ENCODE measurements around the gene PHKA2.
"Not testable (repeated sequence)": the region's sequence is repeated elsewhere in the genome, so short reads cannot be mapped to it uniquely, and the experiment has no call there.

Gene PHKA2

GRCh38 chrX:18995221-18995620 is 11.3 kb upstream of the PHKA2 start:
- H3K9ac ChIP-seq (ENCODE audit: low read depth, low read length) = no peak overlapping the region
- peaks cover 16% of the 10 kb centered on the region for H3K4me1 ChIP-seq (ENCODE audit: insufficient read depth, low read length)
- no peaks in the 10 kb centered on the region for H3K36me3 ChIP-seq (ENCODE audit: insufficient read depth, low read length)

GRCh38 chrX:18994713-18995112 is 10.8 kb upstream of the PHKA2 start:
- Histone ChIP-seq H3K36me3 (ENCODE audit: insufficient read depth, low read length) (no peaks in the 10 kb centered on the region), H3K9ac (ENCODE audit: low read depth, low read length) (no peak overlapping the region), H3K4me1 (ENCODE audit: insufficient read depth, low read length) (peaks cover 15% of the 10 kb centered on the region), H3K9me3 (ENCODE audit: control insufficient read depth, insufficient read depth, low read length) (no peaks in the 10 kb centered on the region)

More at GRCh38 chrX:18995221-18995620, 11.3 kb upstream of the PHKA2 start:
- no peaks in the 10 kb centered on the region for H3K9me3 ChIP-seq (ENCODE audit: control insufficient read depth, insufficient read depth, low read length)

GRCh38 chrX:18992829-18993228 is 8.9 kb upstream of the PHKA2 start:
- no peaks in the 10 kb centered on the region for H3K36me3 ChIP-seq (ENCODE audit: insufficient read depth, low read length)
- no peak overlapping the region for H3K9ac ChIP-seq (ENCODE audit: low read depth, low read length)
- peaks cover 12% of the 10 kb centered on the region for H3K4me1 ChIP-seq (ENCODE audit: insufficient read depth, low read length)
- no peaks in the 10 kb centered on the region for H3K9me3 ChIP-seq (ENCODE audit: control insufficient read depth, insufficient read depth, low read length)

DNA sequence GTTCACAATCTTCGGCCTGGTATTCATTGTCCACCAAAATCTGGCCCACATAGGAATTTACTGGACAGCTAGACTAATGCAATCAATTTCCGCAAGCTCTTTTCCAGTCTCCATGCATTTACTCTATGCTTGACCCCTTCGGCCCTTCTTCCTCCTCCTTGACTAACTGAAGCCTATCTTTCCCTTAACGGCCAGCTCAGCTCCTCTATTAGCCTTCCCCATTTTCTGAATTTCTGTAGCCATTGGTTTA is 1.2 kb upstream of the PHKA2 start:
- Histone ChIP-seq H3K4me1 (ENCODE audit: insufficient read depth, low read length) (0 out of 2 replicates have a peak, but pooled peaks cover 3% of the 10 kb centered on the region), H3K9me3 (ENCODE audit: control insufficient read depth, insufficient read depth, low read length) (no peaks in the 10 kb centered on the region), H3K36me3 (ENCODE audit: insufficient read depth, low read length) (no peaks in the 10 kb centered on the region; the same call in 1 of the 2 replicates), H3K9ac (ENCODE audit: low read depth, low read length) (peak overlapping the region; percentile 67)

DNA sequence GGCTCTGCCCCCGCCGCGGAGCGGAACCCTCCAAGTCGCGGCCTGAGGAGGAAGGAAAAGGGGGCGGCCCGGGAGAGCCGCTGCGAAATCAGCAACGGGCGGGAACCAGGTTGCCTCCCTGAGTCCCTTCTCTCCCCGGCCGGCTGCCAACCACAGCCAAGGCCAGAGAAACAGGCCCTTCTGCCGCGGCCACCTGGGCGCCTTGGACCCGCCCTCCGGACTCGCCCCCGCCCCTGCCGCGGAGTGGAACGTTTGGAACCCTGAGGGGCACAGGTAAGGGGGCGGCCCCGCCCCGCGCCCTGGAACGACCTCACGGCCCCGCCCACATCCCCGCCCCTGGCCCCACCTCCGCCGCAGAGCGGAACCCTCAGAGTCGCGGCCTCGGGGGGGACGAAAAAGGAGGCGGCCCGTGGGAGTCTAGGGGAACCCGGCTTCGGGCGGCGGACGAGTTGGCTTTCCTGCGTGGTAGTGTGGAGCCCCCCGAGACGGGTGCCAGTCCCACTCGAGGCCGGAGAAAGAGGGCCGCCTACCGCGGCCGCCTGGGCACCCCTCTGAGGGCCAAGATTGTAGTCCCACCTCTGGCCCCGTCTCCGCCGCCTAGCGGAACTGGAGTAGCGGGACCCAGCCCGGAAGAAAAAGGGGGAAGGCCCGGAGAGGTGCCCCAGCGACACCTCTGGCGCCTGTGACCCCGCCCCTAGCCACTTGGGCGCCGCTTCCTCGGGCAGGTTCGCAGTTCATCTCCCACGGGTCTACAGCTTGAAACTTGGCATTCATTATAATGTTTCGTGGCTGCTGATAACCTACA is 669 bp upstream of the PHKA2 start:
- no peaks in the 10 kb centered on the region for H3K9me3 ChIP-seq (ENCODE audit: control insufficient read depth, insufficient read depth, low read length)
- H3K36me3 ChIP-seq (ENCODE audit: insufficient read depth, low read length) = no peaks in the 10 kb centered on the region; the same call in 1 of the 2 replicates
- 0 out of 2 replicates have a peak, but pooled peaks cover 3% of the 10 kb centered on the region for H3K4me1 ChIP-seq (ENCODE audit: insufficient read depth, low read length)
- peak overlapping the region; percentile 67 for H3K9ac ChIP-seq (ENCODE audit: low read depth, low read length)

- H3K4me1 ChIP-seq (ENCODE audit: insufficient read depth, low read length) = 0 out of 2 replicates have a peak, but pooled peaks cover 3% of the 10 kb centered on the region
- no peak overlapping the region for H3K9ac ChIP-seq (ENCODE audit: low read depth, low read length)
- H3K9me3 ChIP-seq (ENCODE audit: control insufficient read depth, insufficient read depth, low read length) = no peaks in the 10 kb centered on the region
- no peaks in the 10 kb centered on the region; the same call in 1 of the 2 replicates for H3K36me3 ChIP-seq (ENCODE audit: insufficient read depth, low read length)
These were observed 2.6 kb downstream of the PHKA2 start for GRCh38 chrX:18981124-18981807.

- not testable (repeated sequence) for H3K9ac ChIP-seq (ENCODE audit: low read depth, low read length); H3K36me3 ChIP-seq (ENCODE audit: insufficient read depth, low read length); H3K9me3 ChIP-seq (ENCODE audit: control insufficient read depth, insufficient read depth, low read length); H3K4me1 ChIP-seq (ENCODE audit: insufficient read depth, low read length)
These were observed 3.7 kb downstream of the PHKA2 start for GRCh38 chrX:18980262-18980661.

DNA sequence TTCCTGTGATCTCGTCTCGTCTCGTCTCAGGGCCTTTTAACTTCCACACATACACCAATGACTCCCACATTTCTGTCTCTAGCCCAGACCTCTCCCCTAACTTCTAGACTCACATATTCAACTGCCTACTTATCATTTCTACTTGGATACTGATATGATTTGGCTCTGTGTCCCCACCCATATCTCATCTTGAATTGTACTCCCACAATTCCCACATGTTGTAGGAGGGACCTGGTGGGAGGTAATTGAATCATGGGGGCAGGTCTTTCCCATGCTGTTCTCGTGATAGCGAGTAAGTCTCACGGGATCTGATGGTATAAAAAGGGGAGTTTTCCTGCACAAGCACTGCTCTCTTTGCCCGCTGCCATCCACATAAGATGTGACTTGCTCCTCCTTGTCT is 8.9 kb downstream of the PHKA2 start:
- no peaks in the 10 kb centered on the region for H3K4me1 ChIP-seq (ENCODE audit: insufficient read depth, low read length)
- no peaks in the 10 kb centered on the region; the same call in 1 of the 2 replicates for H3K9me3 ChIP-seq (ENCODE audit: control insufficient read depth, insufficient read depth, low read length)
- H3K9ac ChIP-seq (ENCODE audit: low read depth, low read length) = no peak overlapping the region
- H3K36me3 ChIP-seq (ENCODE audit: insufficient read depth, low read length) = no peaks in the 10 kb centered on the region

DNA sequence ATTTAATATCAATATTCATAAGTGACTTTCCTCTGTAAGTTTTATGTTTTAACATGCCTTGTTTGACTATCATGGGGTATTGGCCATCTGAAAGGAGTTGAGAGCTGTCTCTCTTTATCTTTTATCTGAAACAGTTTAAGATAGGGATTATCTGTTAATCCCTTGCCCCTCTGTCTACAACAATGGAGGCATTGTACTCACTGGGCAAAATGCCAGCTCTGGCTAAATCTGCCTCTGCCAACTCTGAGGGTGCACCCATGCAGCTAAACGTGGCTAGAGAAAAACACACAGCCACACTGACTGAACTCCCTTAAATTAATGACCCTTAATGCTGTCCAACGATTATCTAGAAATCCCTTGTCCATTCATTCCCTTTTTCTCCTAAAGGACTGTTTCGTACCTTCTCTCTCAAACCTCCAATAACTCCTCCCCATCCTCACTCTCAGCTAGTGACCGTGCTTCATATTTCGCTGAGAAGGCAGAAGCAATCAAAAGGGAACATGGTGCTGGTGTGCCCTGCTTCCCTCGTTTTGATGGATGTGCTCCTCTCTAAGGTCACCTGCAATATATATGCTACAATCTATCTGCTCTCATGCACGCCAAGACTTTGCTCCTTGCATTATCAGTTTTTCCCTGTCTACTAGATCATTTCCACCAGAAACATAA is 10.3 kb downstream of the PHKA2 start:
- H3K4me1 ChIP-seq (ENCODE audit: insufficient read depth, low read length) = no peaks in the 10 kb centered on the region
- no peaks in the 10 kb centered on the region; the same call in 1 of the 2 replicates for H3K9me3 ChIP-seq (ENCODE audit: control insufficient read depth, insufficient read depth, low read length)
- no peaks in the 10 kb centered on the region for H3K36me3 ChIP-seq (ENCODE audit: insufficient read depth, low read length)
- no peak overlapping the region for H3K9ac ChIP-seq (ENCODE audit: low read depth, low read length)

- no peaks in the 10 kb centered on the region for H3K4me1 ChIP-seq (ENCODE audit: insufficient read depth, low read length)
- no peaks in the 10 kb centered on the region for H3K36me3 ChIP-seq (ENCODE audit: insufficient read depth, low read length)
- H3K9ac ChIP-seq (ENCODE audit: low read depth, low read length) = no peak overlapping the region
- H3K9me3 ChIP-seq (ENCODE audit: control insufficient read depth, insufficient read depth, low read length) = no peaks in the 10 kb centered on the region; the same call in 1 of the 2 replicates
These were observed 12.4 kb downstream of the PHKA2 start for GRCh38 chrX:18971506-18971905.

- H3K36me3 ChIP-seq (ENCODE audit: insufficient read depth, low read length) = no peaks in the 10 kb centered on the region
- H3K9me3 ChIP-seq (ENCODE audit: control insufficient read depth, insufficient read depth, low read length) = no peaks in the 10 kb centered on the region; the same call in 1 of the 2 replicates
- H3K4me1 ChIP-seq (ENCODE audit: insufficient read depth, low read length) = no peaks in the 10 kb centered on the region
- no peak overlapping the region for H3K9ac ChIP-seq (ENCODE audit: low read depth, low read length)
These were observed 13.4 kb downstream of the PHKA2 start for GRCh38 chrX:18970465-18970864.

GRCh38 chrX:18966624-18967023 is 17.3 kb downstream of the PHKA2 start:
- Histone ChIP-seq H3K4me1 (ENCODE audit: insufficient read depth, low read length) (no peaks in the 10 kb centered on the region), H3K9me3 (ENCODE audit: control insufficient read depth, insufficient read depth, low read length) (no peaks in the 10 kb centered on the region), H3K9ac (ENCODE audit: low read depth, low read length) (no peak overlapping the region), H3K36me3 (ENCODE audit: insufficient read depth, low read length) (no peaks in the 10 kb centered on the region)

GRCh38 chrX:18964901-18965300 is 19.0 kb downstream of the PHKA2 start:
- no peak overlapping the region for H3K9ac ChIP-seq (ENCODE audit: low read depth, low read length)
- H3K9me3 ChIP-seq (ENCODE audit: control insufficient read depth, insufficient read depth, low read length) = no peaks in the 10 kb centered on the region
- H3K36me3 ChIP-seq (ENCODE audit: insufficient read depth, low read length) = no peaks in the 10 kb centered on the region
- no peaks in the 10 kb centered on the region for H3K4me1 ChIP-seq (ENCODE audit: insufficient read depth, low read length)

GRCh38 chrX:18964026-18964425 is 19.9 kb downstream of the PHKA2 start:
- no peaks in the 10 kb centered on the region for H3K9me3 ChIP-seq (ENCODE audit: control insufficient read depth, insufficient read depth, low read length)
- no peaks in the 10 kb centered on the region for H3K4me1 ChIP-seq (ENCODE audit: insufficient read depth, low read length)
- no peak overlapping the region for H3K9ac ChIP-seq (ENCODE audit: low read depth, low read length)
- H3K36me3 ChIP-seq (ENCODE audit: insufficient read depth, low read length) = no peaks in the 10 kb centered on the region

DNA sequence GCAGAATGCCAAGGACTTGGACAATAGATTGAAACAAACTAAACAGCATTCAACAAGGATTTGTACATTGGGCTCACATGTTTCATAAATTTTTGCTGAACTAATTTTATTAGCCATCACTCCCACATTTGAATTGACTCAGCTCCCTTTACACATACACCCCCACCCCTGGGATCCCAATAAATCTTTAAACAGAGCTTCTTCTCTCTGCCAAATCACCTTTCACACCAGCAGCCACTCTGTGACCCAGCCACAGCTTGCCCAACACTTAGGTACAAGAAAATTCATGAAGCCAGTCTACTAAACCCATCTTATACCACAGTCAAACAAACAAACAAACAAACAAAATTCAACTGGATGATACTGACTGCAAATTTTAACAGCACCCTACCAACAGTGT is 21.6 kb downstream of the PHKA2 start:
- Histone ChIP-seq H3K4me1 (ENCODE audit: insufficient read depth, low read length) (no peaks in the 10 kb centered on the region), H3K36me3 (ENCODE audit: insufficient read depth, low read length) (no peaks in the 10 kb centered on the region), H3K9me3 (ENCODE audit: control insufficient read depth, insufficient read depth, low read length) (no peaks in the 10 kb centered on the region), H3K9ac (ENCODE audit: low read depth, low read length) (no peak overlapping the region)
